PFSK-1 (cell line): Measurements from ENCODE around the gene MTSS2.

Experiments used
- FOXP2 ChIP-seq: optimal IDR thresholded peaks from 2 replicates; pipeline ENCODE3; 2011; ENCODE audit warnings: borderline replicate concordance, control low read depth, inconsistent platforms; ENCODE audit not compliant: insufficient read depth; ENCODE audit errors: extremely low read length, extremely low read depth
- POLR2AphosphoS5 ChIP-seq: IDR thresholded peaks from 2 replicates; pipeline ENCODE4 v1.6.1; 2012; ENCODE audit warnings: low read depth, mild to moderate bottlenecking, control low read depth, low read length, moderate library complexity
- SIN3A ChIP-seq: IDR thresholded peaks from 2 replicates; pipeline ENCODE4 v1.6.1; 2012; ENCODE audit warnings: mild to moderate bottlenecking, low read length, moderate library complexity, borderline replicate concordance; ENCODE audit not compliant: insufficient read depth
- TAF1 ChIP-seq: IDR thresholded peaks from 2 replicates; pipeline ENCODE4 v1.6.1; 2012; ENCODE audit warnings: low read length, control low read depth, borderline replicate concordance; ENCODE audit not compliant: insufficient read depth
- TF ChIP-seq, protein P1 (sequence below), 2 experiments: IDR thresholded peaks; 2 replicates each; pipeline versions ENCODE4 v1.6.1 to v1.8.0; 2011 to 2012; ENCODE audit warnings: low read depth in 2 of 2, low read length in 2 of 2, control low read depth in 1 of 2, inconsistent platforms in 1 of 2, mild to moderate bottlenecking in 1 of 2, moderate library complexity in 1 of 2; ENCODE audit not compliant: insufficient read depth in 1 of 2

MTSS2 gene

GRCh38 chr16:70644763-70645597 lies 40.9 kb downstream of the MTSS2 start:
- no peak for TF ChIP-seq TAF1
- no peak for TF ChIP-seq FOXP2
- TF ChIP-seq SIN3A: no peak
- no peak for TF ChIP-seq POLR2AphosphoS5
- TF ChIP-seq, protein P1, sequence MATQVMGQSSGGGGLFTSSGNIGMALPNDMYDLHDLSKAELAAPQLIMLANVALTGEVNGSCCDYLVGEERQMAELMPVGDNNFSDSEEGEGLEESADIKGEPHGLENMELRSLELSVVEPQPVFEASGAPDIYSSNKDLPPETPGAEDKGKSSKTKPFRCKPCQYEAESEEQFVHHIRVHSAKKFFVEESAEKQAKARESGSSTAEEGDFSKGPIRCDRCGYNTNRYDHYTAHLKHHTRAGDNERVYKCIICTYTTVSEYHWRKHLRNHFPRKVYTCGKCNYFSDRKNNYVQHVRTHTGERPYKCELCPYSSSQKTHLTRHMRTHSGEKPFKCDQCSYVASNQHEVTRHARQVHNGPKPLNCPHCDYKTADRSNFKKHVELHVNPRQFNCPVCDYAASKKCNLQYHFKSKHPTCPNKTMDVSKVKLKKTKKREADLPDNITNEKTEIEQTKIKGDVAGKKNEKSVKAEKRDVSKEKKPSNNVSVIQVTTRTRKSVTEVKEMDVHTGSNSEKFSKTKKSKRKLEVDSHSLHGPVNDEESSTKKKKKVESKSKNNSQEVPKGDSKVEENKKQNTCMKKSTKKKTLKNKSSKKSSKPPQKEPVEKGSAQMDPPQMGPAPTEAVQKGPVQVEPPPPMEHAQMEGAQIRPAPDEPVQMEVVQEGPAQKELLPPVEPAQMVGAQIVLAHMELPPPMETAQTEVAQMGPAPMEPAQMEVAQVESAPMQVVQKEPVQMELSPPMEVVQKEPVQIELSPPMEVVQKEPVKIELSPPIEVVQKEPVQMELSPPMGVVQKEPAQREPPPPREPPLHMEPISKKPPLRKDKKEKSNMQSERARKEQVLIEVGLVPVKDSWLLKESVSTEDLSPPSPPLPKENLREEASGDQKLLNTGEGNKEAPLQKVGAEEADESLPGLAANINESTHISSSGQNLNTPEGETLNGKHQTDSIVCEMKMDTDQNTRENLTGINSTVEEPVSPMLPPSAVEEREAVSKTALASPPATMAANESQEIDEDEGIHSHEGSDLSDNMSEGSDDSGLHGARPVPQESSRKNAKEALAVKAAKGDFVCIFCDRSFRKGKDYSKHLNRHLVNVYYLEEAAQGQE (IDR thresholded peaks at IDR 0.05; ENCODE audit: insufficient read depth in 1 of 2, low read depth in 2 of 2, low read length in 2 of 2): no peak

GRCh38 chr16:70642633-70643032 lies 43.2 kb downstream of the MTSS2 start:
- TF ChIP-seq, protein P1 (IDR thresholded peaks at IDR 0.05; ENCODE audit: insufficient read depth in 1 of 2, low read depth in 2 of 2, low read length in 2 of 2): no peak
- TF ChIP-seq SIN3A (no peak), FOXP2 (no peak), POLR2AphosphoS5 (no peak), TAF1 (no peak)

DNA sequence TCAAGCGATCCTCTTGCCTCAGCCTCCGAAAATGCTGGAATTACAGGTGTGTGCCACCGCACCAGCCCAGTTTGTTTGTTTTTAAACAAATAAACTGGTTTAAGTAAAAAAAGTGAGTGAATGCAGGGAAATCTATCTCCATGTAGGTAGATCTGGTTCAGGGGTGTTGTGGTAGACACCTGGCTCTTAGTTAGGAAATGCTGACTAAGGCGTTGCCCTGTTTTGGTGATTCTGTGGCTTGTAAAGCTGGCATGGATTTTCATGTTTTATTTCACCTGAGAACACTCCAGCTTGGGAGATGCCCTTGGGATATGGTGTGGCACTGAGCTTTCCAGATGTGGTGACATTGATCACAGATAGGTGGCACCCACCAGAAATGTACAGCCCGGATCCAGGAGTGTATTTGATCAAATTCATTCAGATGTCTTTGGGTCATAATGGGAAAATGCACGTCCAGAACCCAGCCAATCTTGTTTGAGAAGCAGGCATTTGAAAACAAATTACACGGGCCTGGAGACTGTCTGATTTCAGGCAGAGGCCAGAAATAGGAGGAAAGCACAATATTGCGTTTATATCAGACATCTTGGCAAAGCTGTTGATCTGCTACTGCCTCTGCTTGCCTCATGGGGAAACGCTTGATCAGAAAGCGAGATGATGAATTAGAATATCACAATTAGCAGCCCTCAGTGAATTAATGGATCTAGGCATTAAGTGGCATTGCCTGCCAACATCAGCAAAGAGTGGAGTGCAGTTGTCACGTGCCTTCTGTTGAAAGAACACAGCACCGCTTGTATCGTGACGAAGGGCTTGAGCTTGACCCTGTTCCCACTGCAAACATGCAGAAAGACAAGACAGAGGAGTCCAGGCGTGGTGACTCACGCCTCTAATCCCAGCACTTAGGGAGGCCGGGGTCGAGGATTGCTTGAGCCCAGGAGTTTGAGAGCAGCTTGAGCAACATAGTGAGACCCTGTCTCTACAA lies 46.8 kb downstream of the MTSS2 start:
- TF ChIP-seq FOXP2 (no peak), TAF1 (no peak), POLR2AphosphoS5 (no peak), SIN3A (no peak)
- TF ChIP-seq, protein P1 (IDR thresholded peaks at IDR 0.05; ENCODE audit: insufficient read depth in 1 of 2, low read depth in 2 of 2, low read length in 2 of 2): no peak
